IMR-90 (cell line): ENCODE data around the gene SERPINB5.

Experiments used
- BHLHE40 ChIP-seq: fragments of 150-350 bp; IDR thresholded peaks from 2 replicates; pipeline ENCODE4 v1.6.1; 2016; ENCODE audit warnings: mild to moderate bottlenecking, low read depth, low read length
- CTCF ChIP-seq: conservative IDR thresholded peaks from 2 replicates; pipeline ENCODE4 v1.5.1; 2012; ENCODE audit warnings: mild to moderate bottlenecking, low read depth, low read length, improper control_type of control experiment
- ELK1 ChIP-seq: fragments of 150-350 bp; IDR thresholded peaks from 2 replicates; pipeline ENCODE4 v1.6.1; 2016; ENCODE audit warnings: low read depth, mild to moderate bottlenecking, low read length, moderate library complexity, borderline replicate concordance
- MAFK ChIP-seq: IDR thresholded peaks from 2 replicates; pipeline ENCODE4 v1.6.1; 2012; ENCODE audit warnings: low read depth, low read length, improper control_type of control experiment
- MXI1 ChIP-seq: IDR thresholded peaks from 2 replicates; pipeline ENCODE4 v1.6.1; 2012; ENCODE audit warnings: low read depth, mild to moderate bottlenecking, low read length, moderate library complexity, borderline replicate concordance
- POLR2A ChIP-seq: IDR thresholded peaks from 2 replicates; pipeline ENCODE4 v1.6.1; 2012; ENCODE audit warnings: mild to moderate bottlenecking, low read depth, low read length
- RFX5 ChIP-seq: IDR thresholded peaks from 2 replicates; pipeline ENCODE4 v1.8.0; 2012; ENCODE audit warnings: low read depth, mild to moderate bottlenecking, low read length, moderate library complexity
- USF2 ChIP-seq: fragments of 150-350 bp; IDR thresholded peaks from 2 replicates; pipeline ENCODE4 v1.6.1; 2017; ENCODE audit warnings: mild to moderate bottlenecking, antibody characterized with exemption, low read length, low read depth

GRCh38 chr18:63515801-63516200 lies 39.0 kb downstream of the SERPINB5 start:
- TF ChIP-seq CTCF = no peak
- no peak for TF ChIP-seq POLR2A
- no peak for TF ChIP-seq BHLHE40
- TF ChIP-seq USF2 = no peak
- no peak for TF ChIP-seq RFX5
- peak; percentile 88 for TF ChIP-seq MAFK
- TF ChIP-seq ELK1 = no peak
- no peak for TF ChIP-seq MXI1
